Measurements from ENCODE around the gene EPHA2.

DNA sequence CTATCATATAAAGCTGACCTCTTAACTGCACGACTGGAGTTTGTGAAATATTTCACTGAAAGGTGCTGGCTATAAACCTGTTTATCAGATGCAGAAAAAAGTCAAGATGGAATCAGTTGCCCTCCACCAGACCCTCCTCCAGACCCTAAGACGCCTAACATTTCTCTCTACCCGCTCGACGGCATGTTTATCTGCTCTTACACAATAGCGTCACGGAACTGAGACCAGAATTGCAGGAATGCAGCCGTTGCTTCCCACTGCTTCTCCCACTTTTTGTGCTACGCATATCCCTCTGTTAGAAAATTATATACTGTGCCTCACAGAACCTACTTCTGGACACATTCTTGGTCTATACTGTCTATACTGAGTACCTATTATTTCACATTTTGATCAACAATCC is 54.2 kb downstream of the EPHA2 start:
- TF ChIP-seq, protein P1, sequence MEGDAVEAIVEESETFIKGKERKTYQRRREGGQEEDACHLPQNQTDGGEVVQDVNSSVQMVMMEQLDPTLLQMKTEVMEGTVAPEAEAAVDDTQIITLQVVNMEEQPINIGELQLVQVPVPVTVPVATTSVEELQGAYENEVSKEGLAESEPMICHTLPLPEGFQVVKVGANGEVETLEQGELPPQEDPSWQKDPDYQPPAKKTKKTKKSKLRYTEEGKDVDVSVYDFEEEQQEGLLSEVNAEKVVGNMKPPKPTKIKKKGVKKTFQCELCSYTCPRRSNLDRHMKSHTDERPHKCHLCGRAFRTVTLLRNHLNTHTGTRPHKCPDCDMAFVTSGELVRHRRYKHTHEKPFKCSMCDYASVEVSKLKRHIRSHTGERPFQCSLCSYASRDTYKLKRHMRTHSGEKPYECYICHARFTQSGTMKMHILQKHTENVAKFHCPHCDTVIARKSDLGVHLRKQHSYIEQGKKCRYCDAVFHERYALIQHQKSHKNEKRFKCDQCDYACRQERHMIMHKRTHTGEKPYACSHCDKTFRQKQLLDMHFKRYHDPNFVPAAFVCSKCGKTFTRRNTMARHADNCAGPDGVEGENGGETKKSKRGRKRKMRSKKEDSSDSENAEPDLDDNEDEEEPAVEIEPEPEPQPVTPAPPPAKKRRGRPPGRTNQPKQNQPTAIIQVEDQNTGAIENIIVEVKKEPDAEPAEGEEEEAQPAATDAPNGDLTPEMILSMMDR (IDR thresholded peaks at IDR 0.05), result no peak
- TF ChIP-seq POLR2A (IDR thresholded peaks at IDR 0.05), result no peak

Measured in body of pancreas (tissue), 4 donors.